Measurements from ENCODE around the gene FN1.

FN1 gene

GRCh38 chr2:215435280-215435869, 493 bp downstream of the FN1 start:
- peak overlapping the region; percentile 92 to 95 for H3K27ac ChIP-seq
- DNase-seq (ENCODE audit: low spot score), result no peak
- TF ChIP-seq CTCF (IDR thresholded peaks at IDR 0.05), result no peak
- H3K4me3 ChIP-seq, result peak overlapping the region; percentile 75

- H3K27ac ChIP-seq, result peak overlapping the region; percentile 92 to 95
Measured at GRCh38 chr2:215434447-215435279, 1.2 kb downstream of the FN1 start.

GRCh38 chr2:215432759-215433594, 2.9 kb downstream of the FN1 start:
- H3K4me3 ChIP-seq, result peak overlapping the region; percentile 75
- H3K27ac ChIP-seq, result peak overlapping the region; percentile 92 to 95
- DNase-seq (ENCODE audit: low spot score), result no peak
- no peak for TF ChIP-seq CTCF (IDR thresholded peaks at IDR 0.05)

More at GRCh38 chr2:215434447-215435279, 1.2 kb downstream of the FN1 start:
- H3K4me3 ChIP-seq, result peak overlapping the region; percentile 75
- TF ChIP-seq CTCF (IDR thresholded peaks at IDR 0.05), result no peak
- DNase-seq (ENCODE audit: low spot score), result no peak

GRCh38 chr2:215431778-215432758, 3.8 kb downstream of the FN1 start:
- peak overlapping the region; percentile 92 to 95 for H3K27ac ChIP-seq

GRCh38 chr2:215431290-215431689, 4.6 kb downstream of the FN1 start:
- peak overlapping the region; percentile 75 for H3K4me3 ChIP-seq
- peak overlapping the region; percentile 92 to 95 for H3K27ac ChIP-seq
- no peak for DNase-seq (ENCODE audit: low spot score)
- TF ChIP-seq CTCF (IDR thresholded peaks at IDR 0.05), result no peak

More at GRCh38 chr2:215431778-215432758, 3.8 kb downstream of the FN1 start:
- DNase-seq (ENCODE audit: low spot score), result no peak
- TF ChIP-seq CTCF (IDR thresholded peaks at IDR 0.05), result no peak
- peak overlapping the region; percentile 75 for H3K4me3 ChIP-seq

Data from coronary artery (tissue), 2 donors.